IMR-90 (cell line): Measurements from ENCODE around the gene FOXL3. TPM values are rescaled to one million over a fixed set of nuclear protein-coding genes. Genes with fewer than 3 reads are reported as not detected.

ENCODE experiments used
- ATAC-seq: fragments of 200-7000 bp; cut with Tn5 transposase; 2 replicates; pipeline ENCODE4 v1.9.1; 2020; ENCODE audit warnings: low read depth, mild to moderate bottlenecking, moderate library complexity
- BruUV-seq: library from RNA; stranded (reverse); fragments of 400-500 nt; replicated peaks from 2 replicates; lab custom pipeline; 2021; lab: Mats Ljungman, UMichigan
- CTCF ChIA-PET: fragments of 300-600 bp; formaldehyde crosslinking; extraction: SDS; loops from one replicate; lab custom pipeline; 2021; ENCODE audit warnings: antibody characterized with exemption; lab: Yijun Ruan, JAX
- POLR2A ChIA-PET: fragments of 300-600 bp; sonication (Branson Sonifier 250); formaldehyde crosslinking; loops from one replicate; lab custom pipeline; 2022; ENCODE audit warnings: antibody characterized with exemption; ENCODE audit not compliant: unreplicated experiment; lab: Charles Lee
- DNase-seq: peaks from one replicate; pipeline ENCODE4 v3.0.0; 2013
- H2AFZ ChIP-seq: replicated peaks from 2 replicates; pipeline ENCODE3; 2013; ENCODE audit warnings: low read length, mild to moderate bottlenecking; ENCODE audit not compliant: poor library complexity
- H2AK5ac ChIP-seq: 2 replicates; pipeline ENCODE4 v1.6.1; 2013; ENCODE audit warnings: low read depth, low read length, inconsistent platforms
- H2AK9ac ChIP-seq: replicated peaks from 2 replicates; pipeline ENCODE3; 2013; ENCODE audit warnings: mild to moderate bottlenecking, low read depth, low read length, moderate library complexity; ENCODE audit not compliant: poor library complexity
- H2BK120ac ChIP-seq: 2 replicates; pipeline ENCODE4 v1.6.1; 2013; ENCODE audit warnings: low read depth, low read length, inconsistent platforms
- H2BK15ac ChIP-seq: 3 replicates; pipeline ENCODE4 v1.6.1; 2013; ENCODE audit warnings: low read depth, low read length, inconsistent platforms
- H2BK20ac ChIP-seq: 2 replicates; pipeline ENCODE4 v1.6.1; 2013; ENCODE audit warnings: low read depth, mild to moderate bottlenecking, inconsistent platforms, low read length, moderate library complexity
- H2BK5ac ChIP-seq: 2 replicates; pipeline ENCODE4 v1.6.1; 2013; ENCODE audit warnings: mild to moderate bottlenecking, low read depth, low read length, inconsistent platforms; ENCODE audit not compliant: poor library complexity, severe bottlenecking
- H3K14ac ChIP-seq: replicated peaks from 2 replicates; pipeline ENCODE4 v1.6.1; 2013; ENCODE audit warnings: low read depth, low read length, inconsistent platforms
- H3K18ac ChIP-seq: 2 replicates; pipeline ENCODE4 v1.6.1; 2013; ENCODE audit warnings: low read depth, low read length, control low read depth
- H3K23ac ChIP-seq: 2 replicates; pipeline ENCODE4 v1.6.1; 2013; ENCODE audit warnings: low read depth, low read length, inconsistent platforms
- H3K27ac ChIP-seq: 2 replicates; pipeline ENCODE4 v1.5.1; 2013; ENCODE audit warnings: mild to moderate bottlenecking, control low read depth, low read length; ENCODE audit not compliant: insufficient read depth
- H3K27me3 ChIP-seq: 2 replicates; pipeline ENCODE4 v1.6.1; 2013; ENCODE audit warnings: low read length; ENCODE audit not compliant: control insufficient read depth, insufficient read depth
- H3K36me3 ChIP-seq: 2 replicates; pipeline ENCODE4 v1.6.1; 2013; ENCODE audit warnings: low read length, mixed read lengths; ENCODE audit not compliant: control insufficient read depth, insufficient read depth
- H3K4ac ChIP-seq: 2 replicates; pipeline ENCODE4 v1.6.1; 2013; ENCODE audit warnings: low read depth, low read length, inconsistent platforms
- H3K4me1 ChIP-seq: 2 replicates; pipeline ENCODE4 v1.6.1; 2013; ENCODE audit warnings: low read length, mixed read lengths; ENCODE audit not compliant: control insufficient read depth, insufficient read depth
- H3K4me2 ChIP-seq: 2 replicates; pipeline ENCODE4 v1.6.1; 2013; ENCODE audit warnings: low read depth, mild to moderate bottlenecking, control low read depth, low read length, moderate library complexity
- H3K4me3 ChIP-seq: 2 replicates; pipeline ENCODE4 v1.5.1; 2013; ENCODE audit warnings: low read depth, mild to moderate bottlenecking, control low read depth, low read length, moderate library complexity; ENCODE audit not compliant: insufficient read depth
- H3K56ac ChIP-seq: 2 replicates; pipeline ENCODE4 v1.6.1; 2013; ENCODE audit warnings: low read length, inconsistent platforms; ENCODE audit not compliant: insufficient read depth; ENCODE audit errors: extremely low read depth
- H3K79me1 ChIP-seq, 2 experiments: 2 replicates each; pipeline ENCODE4 v1.6.1; 2013; ENCODE audit warnings: low read length in 2 of 2, inconsistent platforms in 1 of 2, low read depth in 1 of 2
- H3K9ac ChIP-seq: 2 replicates; pipeline ENCODE4 v1.6.1; 2013; ENCODE audit warnings: low read depth, low read length, control low read depth
- H3K9me1 ChIP-seq: 2 replicates; pipeline ENCODE4 v1.6.1; 2013; ENCODE audit warnings: low read length, inconsistent platforms; ENCODE audit not compliant: insufficient read depth
- H3K9me3 ChIP-seq: 2 replicates; pipeline ENCODE4 v1.6.1; 2013; ENCODE audit warnings: low read length; ENCODE audit not compliant: control insufficient read depth, insufficient read depth
- H4K20me1 ChIP-seq: 2 replicates; pipeline ENCODE4 v1.6.1; 2013; ENCODE audit warnings: low read length, inconsistent platforms; ENCODE audit not compliant: insufficient read depth
- H4K5ac ChIP-seq: 2 replicates; pipeline ENCODE4 v1.6.1; 2013; ENCODE audit warnings: mild to moderate bottlenecking, low read depth, low read length, control low read depth
- H4K8ac ChIP-seq, 2 experiments: 2 replicates each; pipeline ENCODE4 v1.6.1; 2013; ENCODE audit warnings: low read depth in 2 of 2, low read length in 2 of 2, control low read depth in 1 of 2, inconsistent platforms in 1 of 2
- H4K91ac ChIP-seq: 2 replicates; pipeline ENCODE4 v1.6.1; 2013; ENCODE audit warnings: low read depth, low read length, inconsistent platforms; ENCODE audit not compliant: insufficient read depth
- BHLHE40 ChIP-seq: fragments of 150-350 bp; IDR thresholded peaks from 2 replicates; pipeline ENCODE4 v1.6.1; 2016; ENCODE audit warnings: mild to moderate bottlenecking, low read depth, low read length
- CHD1 ChIP-seq: IDR thresholded peaks from 2 replicates; pipeline ENCODE4 v1.6.1; 2012; ENCODE audit warnings: low read depth, low read length, improper control_type of control experiment
- CTCF ChIP-seq: conservative IDR thresholded peaks from 2 replicates; pipeline ENCODE4 v1.5.1; 2012; ENCODE audit warnings: mild to moderate bottlenecking, low read depth, low read length, improper control_type of control experiment
- ELK1 ChIP-seq: fragments of 150-350 bp; IDR thresholded peaks from 2 replicates; pipeline ENCODE4 v1.6.1; 2016; ENCODE audit warnings: low read depth, mild to moderate bottlenecking, low read length, moderate library complexity, borderline replicate concordance
- MAFK ChIP-seq: IDR thresholded peaks from 2 replicates; pipeline ENCODE4 v1.6.1; 2012; ENCODE audit warnings: low read depth, low read length, improper control_type of control experiment
- MAZ ChIP-seq: IDR thresholded peaks from 2 replicates; pipeline ENCODE4 v1.6.1; 2012; ENCODE audit warnings: low read depth, mild to moderate bottlenecking, low read length, improper control_type of control experiment, moderate library complexity, borderline replicate concordance
- MXI1 ChIP-seq: IDR thresholded peaks from 2 replicates; pipeline ENCODE4 v1.6.1; 2012; ENCODE audit warnings: low read depth, mild to moderate bottlenecking, low read length, moderate library complexity, borderline replicate concordance
- NFE2L2 ChIP-seq: fragments of 150-350 bp; IDR thresholded peaks from 2 replicates; pipeline ENCODE4 v1.6.1; 2016; ENCODE audit warnings: low read depth, mild to moderate bottlenecking, low read length
- RCOR1 ChIP-seq: IDR thresholded peaks from 2 replicates; pipeline ENCODE4 v1.6.1; 2012; ENCODE audit warnings: mild to moderate bottlenecking, low read length, improper control_type of control experiment; ENCODE audit not compliant: insufficient replicate concordance
- RFX5 ChIP-seq: IDR thresholded peaks from 2 replicates; pipeline ENCODE4 v1.8.0; 2012; ENCODE audit warnings: low read depth, mild to moderate bottlenecking, low read length, moderate library complexity
- SMC3 ChIP-seq: fragments of 150-350 bp; IDR thresholded peaks from 2 replicates; pipeline ENCODE4 v1.6.1; 2016; ENCODE audit warnings: low read depth, mild to moderate bottlenecking, antibody characterized with exemption, low read length, moderate library complexity
- USF2 ChIP-seq: fragments of 150-350 bp; IDR thresholded peaks from 2 replicates; pipeline ENCODE4 v1.6.1; 2017; ENCODE audit warnings: mild to moderate bottlenecking, antibody characterized with exemption, low read length, low read depth
- WGBS, 2 experiments: methylation state at CpG; one replicate each; pipeline versions ENCODE4 v1.1.5 to v1.1.7; 2013; ENCODE audit warnings: missing lambda C conversion rate in 2 of 2; ENCODE audit not compliant: insufficient read length in 1 of 2; ENCODE audit errors: extremely low coverage in 2 of 2; 5-methylcytosine and 5-hydroxymethylcytosine counted together
- dilution Hi-C: fragments of 300-500 bp; cut with HindIII; formaldehyde crosslinking; loops from one replicate; pipeline ENCODE4 v1.14.3; 2018; ENCODE audit warnings: low sequenced_read_pairs; ENCODE audit not compliant: unreplicated experiment
- in situ Hi-C: fragments of 300-500 bp; cut with MboI; formaldehyde crosslinking; loops from 3 replicates; pipeline ENCODE4 v1.14.3; 2019; ENCODE audit warnings: low sequenced_read_pairs, inconsistent platforms, mixed read lengths
- intact Hi-C: fragments of 100-400 bp; cut with micrococcal nuclease; formaldehyde crosslinking; loops from 2 replicates; pipeline ENCODE4 v1.10.0; 2022
- polyA plus RNA-seq, 3 experiments: library from polyadenylated mRNA; depleted of rRNA; stranded (reverse); fragments of >200 nt; gene quantifications; 2 replicates each; pipeline ENCODE4 v1.2.3, GENCODE V29; 2012; ENCODE audit warnings: low replicate concordance in 1 of 3
- total RNA-seq: library from RNA; depleted of rRNA; stranded (reverse); fragments of >200 nt; gene quantifications from 2 replicates; pipeline ENCODE4 v1.2.3, GENCODE V29; 2012

FOXL3 gene
- total and polyA plus RNA-seq, 2 of the 4 experiments (the other 2 are of a cell fraction), result not detected

- no peaks in the 10 kb centered on the region; a peak in 1 of 4 replicates for H3K79me1 ChIP-seq
- H4K8ac ChIP-seq, result no peak overlapping the region
- H2BK15ac ChIP-seq, result no peak overlapping the region
- no peak for DNase-seq
- TF ChIP-seq ELK1, result no peak
- TF ChIP-seq NFE2L2, result no peak
- TF ChIP-seq MXI1, result no peak
- TF ChIP-seq MAFK, result no peak
- TF ChIP-seq BHLHE40, result no peak
- TF ChIP-seq MAZ, result no peak
- TF ChIP-seq CHD1, result no peak
- no peak for TF ChIP-seq CTCF
- no peak for TF ChIP-seq RFX5
- no peak for TF ChIP-seq SMC3
- TF ChIP-seq RCOR1, result no peak
- TF ChIP-seq USF2, result no peak
- no peak overlapping the region for H3K9ac ChIP-seq
- H4K20me1 ChIP-seq, result no peaks in the 10 kb centered on the region; the same call in 1 of the 2 replicates
- H3K36me3 ChIP-seq, result peaks cover 96% of the 10 kb centered on the region
- no peak overlapping the region for H3K56ac ChIP-seq
- H3K27ac ChIP-seq, result no peak overlapping the region
- no peaks in the 10 kb centered on the region for H3K9me1 ChIP-seq
- H4K5ac ChIP-seq, result no peak overlapping the region
- intact Hi-C loops (no loop called here), dilution Hi-C loops (no loop called here), in situ Hi-C loops (no loop called here)
- H3K4me1 ChIP-seq, result no peaks in the 10 kb centered on the region
- no peak overlapping the region for H2BK5ac ChIP-seq
- no peak overlapping the region for H3K23ac ChIP-seq
- no peak overlapping the region for H3K4ac ChIP-seq
- H2AK5ac ChIP-seq, result no peak overlapping the region
- BruUV-seq, result no TSS peak
- no peak overlapping the region for H2AFZ ChIP-seq
- H3K4me3 ChIP-seq, result no peak overlapping the region
- H3K14ac ChIP-seq, result no peak overlapping the region
- 87% methylated on average over 13 of the region's 21 CpGs; no CpG with 5 or more reads in 1 of the 2 experiments for WGBS, 2 experiments
- no peak for ATAC-seq
- no peaks in the 10 kb centered on the region for H3K27me3 ChIP-seq
- no peaks in the 10 kb centered on the region for H3K9me3 ChIP-seq
- ChIA-PET POLR2A (no interaction called here), CTCF (no interaction called here)
- H4K91ac ChIP-seq, result no peak overlapping the region
- H2BK20ac ChIP-seq, result no peak overlapping the region
- no peak overlapping the region for H3K18ac ChIP-seq
- H2AK9ac ChIP-seq, result no peak overlapping the region
- no peak overlapping the region for H2BK120ac ChIP-seq
- no peak overlapping the region for H3K4me2 ChIP-seq
Measured at GRCh38 chr7:251446-252175, 38.4 kb upstream of the FOXL3 start.
